ENCODE data around the gene ZNF780B.
"Not testable (repeated sequence)": the region's sequence is repeated elsewhere in the genome, so short reads cannot be mapped to it uniquely, and the experiment has no call there.

ZNF780B gene

GRCh38 chr19:40055832-40056504 is at the start of gene ZNF780B:
Gene ZNF780B, minus strand, starts transcription at chr19:40056231. Its CDS starts 5,899 bp downstream, at chr19:40050332.
- peak; percentile 45 for DNase-seq (ENCODE audit: low read depth)

GRCh38 chr19:40104754-40105153 is 48.7 kb upstream of the ZNF780B start:
- DNase-seq (ENCODE audit: low read depth): no peak

GRCh38 chr19:40103600-40103999 is 47.6 kb upstream of the ZNF780B start:
- no peak for DNase-seq (ENCODE audit: low read depth)

- DNase-seq (ENCODE audit: low read depth): no peak
Measured at GRCh38 chr19:40101813-40102212, 45.8 kb upstream of the ZNF780B start.

- no peak for DNase-seq (ENCODE audit: low read depth)
Measured at GRCh38 chr19:40093416-40093815, 37.4 kb upstream of the ZNF780B start.

GRCh38 chr19:40091205-40092129 is 35.4 kb upstream of the ZNF780B start:
- no peak for DNase-seq (ENCODE audit: low read depth)

- peak; percentile 55 for DNase-seq (ENCODE audit: low read depth)
Measured at GRCh38 chr19:40090241-40091204, 34.5 kb upstream of the ZNF780B start, which contains the start of gene ZNF780A. Gene ZNF780A, minus strand, starts transcription at chr19:40090943. Its CDS starts 6,190 bp downstream, at chr19:40084753.

- DNase-seq (ENCODE audit: low read depth): peak; percentile 31
Measured at GRCh38 chr19:40089462-40089861, 33.4 kb upstream of the ZNF780B start.

- no peak for DNase-seq (ENCODE audit: low read depth)
Measured at GRCh38 chr19:40088299-40089047, 32.4 kb upstream of the ZNF780B start.

GRCh38 chr19:40084948-40085347 is 28.9 kb upstream of the ZNF780B start:
- DNase-seq (ENCODE audit: low read depth): no peak

- DNase-seq (ENCODE audit: low read depth): no peak
Measured at GRCh38 chr19:40081411-40081810, 25.4 kb upstream of the ZNF780B start.

GRCh38 chr19:40080289-40080688 is 24.3 kb upstream of the ZNF780B start:
- DNase-seq (ENCODE audit: low read depth): no peak

GRCh38 chr19:40078377-40078776 is 22.3 kb upstream of the ZNF780B start:
- no peak for DNase-seq (ENCODE audit: low read depth)

- no peak for DNase-seq (ENCODE audit: low read depth)
Measured at GRCh38 chr19:40070058-40070457, 14.0 kb upstream of the ZNF780B start.

GRCh38 chr19:40059624-40060023 is 3.6 kb upstream of the ZNF780B start:
- no peak for DNase-seq (ENCODE audit: low read depth)

- no peak for DNase-seq (ENCODE audit: low read depth)
Measured at GRCh38 chr19:40057166-40057565, 1.1 kb upstream of the ZNF780B start.

GRCh38 chr19:40056505-40056904 is 474 bp upstream of the ZNF780B start:
- DNase-seq (ENCODE audit: low read depth): no peak

GRCh38 chr19:40055049-40055448 is 982 bp downstream of the ZNF780B start:
- DNase-seq (ENCODE audit: low read depth): no peak

- DNase-seq (ENCODE audit: low read depth): no peak
Measured at GRCh38 chr19:40054632-40055031, 1.4 kb downstream of the ZNF780B start.

GRCh38 chr19:40053491-40053890 is 2.5 kb downstream of the ZNF780B start:
- no peak for DNase-seq (ENCODE audit: low read depth)

GRCh38 chr19:40041718-40042117 is 14.3 kb downstream of the ZNF780B start:
- DNase-seq (ENCODE audit: low read depth): not testable (repeated sequence)
